Effector memory CD8-positive, alpha-beta T cell (primary cell): Measurements from ENCODE around the gene GAL.

Experiments used
- ATAC-seq: fragments of 150-1000 bp; cut with Tn5 transposase; replicated peaks from 2 replicates; pipeline ENCODE4 v1.10.0; 2021; ENCODE audit warnings: mild to moderate bottlenecking, moderate library complexity
- DNase-seq, 3 experiments: peaks; one replicate each; pipeline ENCODE4 v3.0.0; 2021
- H3K27ac Mint-ChIP-seq, 2 donors: one replicate each; pipeline ENCODE4 v1.8.0; 2022; ENCODE audit warnings: mild to moderate bottlenecking in 2 of 2, mixed read lengths in 2 of 2, moderate library complexity in 2 of 2
- H3K27me3 Mint-ChIP-seq, 2 donors: one replicate each; pipeline ENCODE4 v1.8.0; 2022; ENCODE audit warnings: mixed read lengths in 2 of 2
- H3K36me3 Mint-ChIP-seq: one replicate; pipeline ENCODE4 v1.8.0; 2022; ENCODE audit warnings: mild to moderate bottlenecking, moderate library complexity, mixed read lengths; ENCODE audit not compliant: insufficient read depth
- H3K4me1 Mint-ChIP-seq, 2 donors: one replicate each; pipeline ENCODE4 v1.8.0; 2022; ENCODE audit warnings: low read depth in 2 of 2, mixed read lengths in 2 of 2
- H3K4me3 Mint-ChIP-seq, 2 donors: one replicate each; pipeline ENCODE4 v1.8.0; 2022; ENCODE audit warnings: mild to moderate bottlenecking in 2 of 2, mixed read lengths in 2 of 2, moderate library complexity in 2 of 2
- H3K9me3 Mint-ChIP-seq, 2 donors: one replicate each; pipeline ENCODE4 v1.8.0; 2022; ENCODE audit warnings: mixed read lengths in 2 of 2

Gene GAL

DNA sequence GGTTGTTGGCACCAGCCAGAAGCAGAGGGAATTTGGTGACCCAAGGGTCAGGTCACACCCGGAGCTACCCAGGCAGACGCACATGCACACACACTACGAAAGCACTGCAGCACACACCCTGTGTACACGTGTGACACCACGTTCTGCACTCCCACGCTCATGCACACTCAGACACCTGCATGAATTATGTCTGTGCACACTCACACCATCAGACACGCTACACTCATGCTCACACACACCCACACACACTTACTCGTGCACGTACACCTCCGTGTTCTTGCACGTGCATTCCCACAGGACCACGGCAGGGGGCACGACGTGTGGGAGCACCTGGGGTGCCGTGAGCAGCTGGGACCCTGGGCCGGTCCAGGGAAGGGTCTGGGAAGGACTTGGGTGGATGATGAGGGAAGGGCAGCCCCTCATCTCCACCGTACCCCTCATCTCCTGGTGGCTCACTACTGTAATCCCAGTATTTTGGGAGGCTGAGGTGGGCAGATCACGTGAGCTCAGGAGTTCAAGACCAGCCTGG, 20.8 kb upstream of the GAL start:
- Mint-ChIP-seq H3K9me3 (no peaks in the 10 kb centered on the region), H3K4me3 (no peak overlapping the region), H3K27ac (no peak overlapping the region), H3K4me1 (no peaks in the 10 kb centered on the region), H3K36me3 (peaks cover 2% of the 10 kb centered on the region), H3K27me3 (peaks cover 38 to 66% of the 10 kb centered on the region in 2 donors)
- DNase-seq (no peak), ATAC-seq (no peak)

DNA sequence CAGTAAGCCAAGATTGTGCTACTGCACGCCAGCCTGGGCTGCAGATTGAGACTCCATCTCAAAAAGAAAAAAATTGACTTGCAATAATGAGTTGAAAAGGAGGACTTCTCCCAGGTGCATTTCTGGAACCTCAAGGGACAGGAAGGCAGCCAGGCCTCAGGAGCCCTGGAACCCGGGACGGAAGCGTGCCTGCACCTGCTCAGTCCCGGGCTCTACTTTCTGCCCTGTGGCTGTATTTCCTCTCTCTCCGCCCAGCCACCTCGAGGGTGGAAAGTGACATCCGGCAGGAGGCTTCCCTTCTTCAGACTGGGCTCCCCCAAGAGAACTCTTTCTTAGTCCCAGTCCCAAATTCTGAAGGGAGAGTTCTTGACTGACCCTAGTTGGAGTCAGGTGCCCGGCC, 20.2 kb upstream of the GAL start:
- Mint-ChIP-seq H3K4me3 (no peak overlapping the region), H3K9me3 (no peaks in the 10 kb centered on the region), H3K27me3 (peaks cover 38 to 60% of the 10 kb centered on the region in 2 donors), H3K36me3 (peaks cover 2% of the 10 kb centered on the region), H3K4me1 (no peaks in the 10 kb centered on the region), H3K27ac (no peak overlapping the region)
- ATAC-seq (no peak), DNase-seq (no peak)

DNA sequence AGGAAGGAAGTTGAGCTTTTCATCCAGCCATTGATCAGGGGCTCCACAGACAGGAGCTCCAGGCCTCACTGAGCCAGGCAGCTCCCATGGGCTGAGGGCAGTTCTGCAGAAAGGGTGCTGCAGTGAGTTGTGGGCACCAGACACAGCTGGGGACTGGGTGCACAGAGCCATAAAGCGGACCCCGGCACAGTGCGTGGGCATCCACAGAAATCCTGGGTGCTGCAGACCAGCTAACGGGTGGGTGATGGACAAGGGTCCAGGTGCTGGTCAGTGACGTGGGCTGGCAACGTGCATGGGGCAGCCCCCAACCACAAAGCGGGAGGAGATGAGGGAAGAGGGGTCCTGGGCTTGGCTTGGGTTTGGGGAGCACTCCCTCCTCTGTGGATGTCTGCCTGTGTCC, 19.4 kb upstream of the GAL start:
- Mint-ChIP-seq H3K27ac (no peak overlapping the region), H3K4me3 (no peak overlapping the region), H3K36me3 (peaks cover 2% of the 10 kb centered on the region), H3K4me1 (no peaks in the 10 kb centered on the region), H3K27me3 (peaks cover 38 to 53% of the 10 kb centered on the region in 2 donors), H3K9me3 (no peaks in the 10 kb centered on the region)
- DNase-seq: no peak
- ATAC-seq: no peak

DNA sequence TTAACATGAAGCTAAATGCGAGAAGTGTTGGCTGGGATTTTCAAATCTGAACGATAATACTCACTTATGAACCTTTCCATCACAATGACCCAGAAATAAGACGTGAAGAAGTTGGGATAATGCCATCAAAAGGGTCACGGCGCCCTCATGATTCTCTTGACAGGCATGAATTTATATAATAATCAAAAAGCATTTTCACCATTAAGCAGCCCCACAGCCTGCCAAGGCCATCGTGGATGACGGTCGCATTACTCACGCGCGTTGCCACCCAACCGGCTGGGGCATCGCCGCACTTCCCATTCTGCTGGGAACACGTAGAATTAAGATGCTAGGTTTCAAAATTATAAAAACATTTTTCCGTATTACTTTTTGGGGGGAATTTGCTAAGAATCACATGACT, 18.9 kb upstream of the GAL start:
- Mint-ChIP-seq H3K27ac (no peak overlapping the region), H3K9me3 (no peaks in the 10 kb centered on the region), H3K27me3 (peaks cover 32 to 48% of the 10 kb centered on the region in 2 donors), H3K36me3 (peaks cover 2% of the 10 kb centered on the region), H3K4me3 (no peak overlapping the region), H3K4me1 (no peaks in the 10 kb centered on the region)
- no peak for ATAC-seq
- no peak for DNase-seq

GRCh38 chr11:68666849-68667248, 17.5 kb upstream of the GAL start:
- no peak for ATAC-seq
- Mint-ChIP-seq H3K27ac (peak overlapping the region in 1 of 2 donors; percentile 78), H3K36me3 (peaks cover 2% of the 10 kb centered on the region), H3K27me3 (peaks cover 22 to 34% of the 10 kb centered on the region in 2 donors), H3K9me3 (no peaks in the 10 kb centered on the region), H3K4me1 (no peaks in the 10 kb centered on the region), H3K4me3 (no peak overlapping the region)
- no peak for DNase-seq

- Mint-ChIP-seq H3K27me3 (peaks cover 15 to 30% of the 10 kb centered on the region in 2 donors), H3K9me3 (no peaks in the 10 kb centered on the region), H3K36me3 (peaks cover 2% of the 10 kb centered on the region), H3K27ac (no peak overlapping the region), H3K4me3 (no peak overlapping the region), H3K4me1 (no peaks in the 10 kb centered on the region)
- DNase-seq (no peak), ATAC-seq (no peak)
Measured at GRCh38 chr11:68667511-68668500, 16.5 kb upstream of the GAL start.

DNA sequence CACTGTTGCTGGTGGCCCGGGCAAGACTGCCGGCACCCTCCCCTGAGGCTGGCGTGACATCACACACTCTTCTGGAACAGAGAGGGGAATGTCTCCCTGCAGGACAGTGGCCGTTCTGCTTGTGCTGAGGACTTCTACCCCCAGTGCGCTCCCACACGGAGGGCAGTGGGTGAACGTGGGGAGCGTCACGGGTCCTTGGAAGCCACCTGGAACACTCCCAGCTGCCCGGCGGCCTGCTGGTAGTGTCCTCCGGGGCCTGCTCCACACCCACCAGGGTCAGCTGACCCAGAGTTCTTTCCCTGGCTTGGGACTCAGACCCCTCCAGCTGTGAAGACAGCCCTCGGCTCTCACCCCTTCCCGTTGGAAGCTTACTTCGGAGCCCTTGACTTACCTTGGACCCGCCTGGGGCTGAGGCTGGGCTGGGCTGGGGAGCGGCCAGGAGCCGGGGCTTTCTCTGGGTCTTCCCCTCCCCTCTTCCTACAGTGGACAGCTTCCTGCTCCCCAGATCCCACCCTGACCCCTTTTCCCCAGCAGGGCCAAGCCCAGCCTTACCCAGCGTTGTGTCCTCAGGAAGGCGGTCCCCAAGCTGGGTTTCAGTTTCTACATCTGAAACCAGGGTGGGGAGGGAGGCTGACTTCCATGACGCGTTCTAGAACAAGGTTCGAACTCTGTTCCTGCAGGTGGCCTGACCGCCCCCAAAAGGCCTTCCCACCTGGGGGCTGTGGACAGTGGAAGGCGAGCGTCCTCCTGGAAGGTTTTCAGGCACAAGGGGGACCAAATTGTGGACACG, 14.8 kb upstream of the GAL start:
- H3K27ac Mint-ChIP-seq: no peak overlapping the region
- H3K27me3 Mint-ChIP-seq: peaks cover 18 to 26% of the 10 kb centered on the region in 2 donors
- no peak for ATAC-seq
- no peak overlapping the region for H3K4me3 Mint-ChIP-seq
- no peaks in the 10 kb centered on the region for H3K4me1 Mint-ChIP-seq
- DNase-seq: no peak
- no peaks in the 10 kb centered on the region for H3K9me3 Mint-ChIP-seq
- H3K36me3 Mint-ChIP-seq: peaks cover 2% of the 10 kb centered on the region

DNA sequence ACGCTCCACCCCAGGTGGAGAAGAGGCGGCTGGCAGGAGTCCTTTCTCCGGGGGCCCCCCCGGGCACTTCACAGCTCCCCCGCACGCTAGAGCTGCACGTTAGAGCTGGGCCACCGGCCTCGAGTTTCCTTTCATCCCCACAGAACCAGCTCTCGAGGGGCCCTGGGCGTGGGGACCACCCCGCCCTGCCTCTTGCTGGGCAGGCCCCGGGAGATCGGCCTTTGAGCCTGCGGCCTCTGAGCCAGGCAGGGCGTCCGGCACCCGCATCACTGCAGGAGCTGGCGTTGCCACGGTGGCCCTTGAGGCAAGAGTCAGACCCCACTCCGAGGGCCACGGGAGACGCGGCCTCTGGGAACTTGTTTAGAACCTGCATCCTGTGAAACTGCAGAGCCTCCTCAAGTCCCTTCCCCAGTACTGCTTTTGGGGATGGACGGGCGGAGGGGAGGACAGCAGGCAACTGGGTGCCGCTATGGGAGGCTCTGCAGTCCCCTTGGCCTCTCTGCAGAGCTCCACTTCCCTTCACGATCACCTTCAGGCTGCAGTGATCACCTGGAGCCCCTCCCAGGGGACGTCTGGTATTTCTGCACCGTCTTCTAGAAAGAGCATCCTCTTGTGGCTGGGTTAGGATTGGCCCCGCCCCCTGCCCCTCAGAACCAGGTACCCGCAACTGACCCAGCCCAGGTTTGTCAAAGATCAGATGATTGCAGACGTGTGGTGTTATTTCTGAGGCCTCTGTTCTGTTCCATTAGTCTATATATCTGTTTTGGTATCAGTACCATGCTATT, 13.9 kb upstream of the GAL start:
- Mint-ChIP-seq H3K4me1 (no peaks in the 10 kb centered on the region), H3K27ac (no peak overlapping the region), H3K9me3 (no peaks in the 10 kb centered on the region), H3K27me3 (peaks cover 13 to 21% of the 10 kb centered on the region in 2 donors), H3K36me3 (peaks cover 2% of the 10 kb centered on the region), H3K4me3 (no peak overlapping the region)
- ATAC-seq (no peak), DNase-seq (no peak)

DNA sequence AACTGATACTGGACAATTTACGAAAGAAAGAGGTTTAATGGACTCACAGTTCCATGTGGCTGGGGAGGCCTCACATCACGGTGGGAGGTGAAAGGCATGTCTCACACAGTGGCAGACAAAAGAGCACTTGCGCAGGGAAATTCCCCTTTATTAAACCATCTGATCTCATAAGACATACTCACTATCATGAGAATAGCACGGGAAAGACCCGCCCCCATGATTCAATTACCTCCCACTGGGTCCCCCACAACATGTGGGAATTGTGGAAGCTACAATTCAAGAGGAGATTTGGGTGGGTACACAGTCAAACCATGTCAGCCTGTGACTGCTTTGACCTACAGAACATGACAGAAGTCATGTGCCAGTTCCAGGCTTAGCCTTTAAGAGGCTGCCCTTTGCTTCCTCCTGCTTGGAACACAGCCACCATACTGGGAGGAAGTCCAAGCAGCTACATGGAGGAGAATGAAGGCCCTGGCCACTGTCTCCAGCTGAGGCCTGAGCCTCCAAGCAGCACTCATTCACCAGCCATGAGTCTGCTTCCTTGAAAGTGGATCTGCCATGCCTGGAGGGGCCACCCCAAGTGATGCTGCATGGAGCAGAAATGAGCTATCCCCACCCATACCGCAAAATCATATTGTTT, 10.9 kb upstream of the GAL start:
- H3K9me3 Mint-ChIP-seq: no peaks in the 10 kb centered on the region
- ATAC-seq (no peak), DNase-seq (no peak)
- H3K27me3 Mint-ChIP-seq: peaks cover 24 to 41% of the 10 kb centered on the region in 2 donors
- no peaks in the 10 kb centered on the region for H3K36me3 Mint-ChIP-seq
- H3K27ac Mint-ChIP-seq: no peak overlapping the region
- no peak overlapping the region for H3K4me3 Mint-ChIP-seq
- no peaks in the 10 kb centered on the region for H3K4me1 Mint-ChIP-seq

GRCh38 chr11:68673991-68674390, 10.4 kb upstream of the GAL start:
- H3K27me3 Mint-ChIP-seq: peaks cover 24 to 47% of the 10 kb centered on the region in 2 donors
- H3K36me3 Mint-ChIP-seq: no peaks in the 10 kb centered on the region
- no peak overlapping the region for H3K27ac Mint-ChIP-seq
- no peaks in the 10 kb centered on the region for H3K4me1 Mint-ChIP-seq
- ATAC-seq (no peak), DNase-seq (no peak)
- H3K9me3 Mint-ChIP-seq: no peaks in the 10 kb centered on the region
- H3K4me3 Mint-ChIP-seq: no peak overlapping the region

DNA sequence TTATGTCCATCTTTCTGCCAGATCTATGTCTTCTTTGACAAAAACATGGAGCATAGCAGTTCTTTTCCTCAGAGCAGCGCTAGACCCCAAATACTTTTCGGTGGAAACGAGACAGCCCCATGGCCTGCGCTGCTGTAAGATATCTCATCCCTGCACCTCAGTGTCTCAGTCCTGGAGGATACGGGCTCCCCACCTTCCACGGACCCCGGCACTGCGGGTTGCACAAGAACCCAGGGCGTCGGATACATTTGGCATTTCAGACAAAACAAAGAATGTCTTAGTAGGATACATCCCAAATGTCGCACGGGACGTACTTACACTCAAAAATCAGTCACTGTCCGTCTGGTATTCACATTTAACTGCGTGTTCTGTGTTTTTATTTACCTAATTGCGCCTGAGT, 9.9 kb upstream of the GAL start:
- no peak overlapping the region for H3K4me3 Mint-ChIP-seq
- DNase-seq (no peak), ATAC-seq (no peak)
- H3K4me1 Mint-ChIP-seq: no peaks in the 10 kb centered on the region
- H3K27ac Mint-ChIP-seq: no peak overlapping the region
- H3K36me3 Mint-ChIP-seq: no peaks in the 10 kb centered on the region
- H3K9me3 Mint-ChIP-seq: no peaks in the 10 kb centered on the region
- peaks cover 24 to 52% of the 10 kb centered on the region in 2 donors for H3K27me3 Mint-ChIP-seq

DNA sequence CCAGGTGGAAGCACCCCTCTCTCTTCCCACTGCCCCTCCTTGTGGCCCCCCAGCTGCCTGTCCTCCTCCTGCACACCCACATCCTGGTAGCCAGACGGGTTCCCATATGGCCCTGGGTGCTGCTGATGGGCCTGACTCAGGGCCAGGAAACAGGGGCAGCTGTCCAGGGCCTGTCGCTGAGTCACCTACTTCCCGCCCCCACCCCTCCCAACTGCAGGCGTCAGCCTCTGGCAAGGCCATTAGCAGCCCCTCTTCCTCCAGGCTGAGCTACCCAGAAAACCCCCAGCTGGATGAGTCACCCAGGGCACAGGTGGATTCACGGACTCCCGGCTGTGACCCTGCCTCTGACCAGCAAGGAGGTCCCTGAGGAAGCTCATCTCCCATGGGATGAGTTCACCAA, 6.9 kb upstream of the GAL start:
- Mint-ChIP-seq H3K27me3 (peaks cover 33 to 67% of the 10 kb centered on the region in 2 donors), H3K4me1 (no peaks in the 10 kb centered on the region), H3K36me3 (no peaks in the 10 kb centered on the region), H3K4me3 (no peak overlapping the region), H3K27ac (no peak overlapping the region), H3K9me3 (no peaks in the 10 kb centered on the region)
- ATAC-seq (no peak), DNase-seq (no peak)

- ATAC-seq: no peak
- Mint-ChIP-seq H3K4me3 (no peak overlapping the region), H3K9me3 (no peaks in the 10 kb centered on the region), H3K4me1 (no peaks in the 10 kb centered on the region), H3K36me3 (no peaks in the 10 kb centered on the region), H3K27me3 (peaks cover 39 to 67% of the 10 kb centered on the region in 2 donors), H3K27ac (no peak overlapping the region)
- no peak for DNase-seq
Measured at GRCh38 chr11:68678031-68678441, 6.3 kb upstream of the GAL start.
